GM21515 (cell line): ENCODE measurements around the gene SOX12.
"Not testable (repeated sequence)": the region's sequence is repeated elsewhere in the genome, so short reads cannot be mapped to it uniquely, and the experiment has no call there.

Experiments used
- ATAC-seq: cut with Tn5 transposase; IDR thresholded peaks from one replicate; pipeline ENCODE4 v1.9.1; 2021; ENCODE audit not compliant: unreplicated experiment

Gene SOX12

DNA sequence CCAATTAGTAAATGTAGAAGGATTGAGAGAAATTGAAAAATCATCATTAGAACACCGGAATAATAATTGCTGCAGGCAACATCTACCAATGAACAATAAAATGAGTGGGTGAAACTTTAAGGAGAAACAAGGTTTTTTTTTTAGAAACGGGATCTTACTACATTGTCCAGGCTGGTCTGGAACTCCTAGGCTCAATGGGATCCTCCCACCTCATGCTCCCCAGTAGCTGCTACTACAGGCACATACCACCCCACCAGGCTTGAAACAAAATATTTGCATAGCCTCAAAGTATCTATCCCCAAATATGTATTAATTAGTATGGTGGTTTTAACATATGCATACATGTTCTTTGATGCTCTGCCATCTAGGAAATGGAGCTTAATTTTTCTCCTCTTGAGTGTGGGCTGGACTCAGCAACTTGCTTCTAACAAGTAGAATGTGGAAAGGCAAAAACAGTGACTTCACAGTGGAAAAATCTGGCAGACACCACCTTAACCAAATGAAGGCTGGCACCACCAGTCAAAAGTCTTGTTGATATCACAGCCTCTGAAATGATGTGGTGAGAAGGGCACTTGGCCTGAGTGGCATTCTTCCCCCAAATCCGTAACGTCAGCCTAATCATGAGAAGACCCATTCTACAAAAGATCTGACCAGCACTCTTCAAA is 33.7 kb downstream of the SOX12 start:
- no peak for ATAC-seq

DNA sequence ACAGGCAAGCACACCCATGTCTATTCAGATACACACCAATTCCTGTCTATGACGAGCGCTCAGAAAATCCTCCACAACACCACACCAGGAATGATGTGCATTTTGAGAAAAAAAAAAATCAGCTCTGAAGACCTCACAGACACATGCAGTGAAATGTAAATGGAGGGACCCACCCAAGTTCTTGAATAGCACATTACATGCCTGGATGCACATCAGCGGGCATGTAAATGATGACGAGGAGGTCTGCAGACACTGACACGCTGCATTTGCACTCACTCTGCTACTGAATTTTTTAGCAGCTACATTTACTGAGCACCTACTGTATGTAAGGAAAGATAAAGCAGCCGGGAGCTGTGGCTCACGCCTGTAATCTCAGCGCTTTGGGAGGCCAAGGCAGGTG is 36.2 kb downstream of the SOX12 start:
- ATAC-seq, result no peak

DNA sequence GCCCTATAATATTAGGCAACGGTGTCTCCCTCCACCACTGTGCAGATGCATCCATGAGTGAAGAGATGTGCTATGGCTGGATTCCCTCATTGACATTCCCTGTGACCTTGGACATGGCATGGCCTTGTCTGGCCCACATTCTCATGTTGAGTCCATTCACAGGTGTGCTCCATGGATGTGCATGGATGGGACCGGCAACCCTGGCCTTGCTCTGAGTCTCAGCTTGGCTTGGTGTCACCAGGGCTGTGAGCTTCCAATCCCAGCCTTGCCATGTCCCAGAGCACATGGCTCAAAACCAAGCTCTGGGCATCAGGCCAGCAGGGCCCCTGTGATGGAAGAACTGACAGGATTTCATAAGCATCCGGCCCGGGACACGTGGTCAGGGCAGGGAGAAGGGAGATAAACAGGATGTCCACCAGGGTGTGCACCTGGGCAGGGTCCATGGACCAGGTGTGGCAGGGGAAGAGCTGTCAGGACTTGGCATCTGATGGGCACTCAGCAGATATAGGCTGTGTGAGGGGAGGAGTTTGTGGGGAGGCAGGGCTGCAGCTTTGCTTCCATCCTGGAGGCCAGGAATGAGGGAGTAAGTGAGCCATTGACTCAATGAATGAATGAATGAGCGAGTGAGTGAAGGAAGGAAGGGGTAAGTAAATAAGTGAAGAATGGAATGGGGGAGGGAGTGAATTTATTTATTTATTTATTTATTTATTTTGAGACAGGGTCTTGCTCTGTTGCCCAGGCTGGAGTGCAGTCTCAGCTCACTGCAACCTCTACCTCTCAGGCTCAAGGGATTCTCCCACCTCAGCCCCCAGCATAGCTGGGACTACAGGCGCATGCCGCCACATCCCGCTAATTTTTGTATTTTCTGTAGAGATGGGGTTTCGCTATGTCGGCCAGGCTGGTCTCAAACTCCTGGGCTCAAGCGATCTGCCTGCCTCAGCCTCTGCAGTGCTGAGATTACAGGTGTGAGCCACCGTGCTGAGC is 37.2 kb downstream of the SOX12 start:
- no peak for ATAC-seq

DNA sequence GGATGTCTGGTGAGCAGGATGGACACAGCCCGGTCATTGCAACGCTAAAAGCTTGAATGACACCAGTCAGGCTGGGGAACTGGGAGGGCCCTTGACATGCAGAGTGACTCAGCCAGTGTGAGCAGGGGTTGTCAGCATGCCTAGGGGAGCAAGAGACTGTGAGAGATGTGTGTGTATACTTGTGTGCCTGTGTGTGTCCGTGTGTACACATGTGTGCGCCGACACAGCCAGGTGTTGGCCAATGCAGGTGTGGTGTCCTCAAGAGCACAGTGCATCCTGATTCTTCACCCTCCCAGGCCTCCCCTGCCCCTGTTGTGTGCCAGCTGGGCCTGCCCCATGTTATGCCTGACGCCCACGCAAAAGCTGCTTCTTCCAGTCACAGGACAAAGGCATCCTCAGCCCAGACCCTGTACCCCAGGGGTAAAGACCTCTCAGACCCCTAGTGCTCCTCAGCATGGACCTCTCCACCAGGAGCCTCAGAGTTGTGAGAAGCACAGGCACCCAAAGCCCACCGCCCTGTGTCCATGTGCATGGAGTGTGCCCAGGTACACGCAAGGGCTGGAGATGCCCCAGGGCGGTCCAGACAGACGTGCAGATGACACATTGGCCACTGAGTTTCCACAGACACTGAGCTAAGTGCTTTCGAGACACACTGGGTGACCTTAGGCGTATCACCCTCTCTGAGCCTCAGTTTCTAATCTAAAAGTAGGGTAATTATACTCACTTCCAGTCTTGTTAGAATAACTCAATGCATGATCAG is 38.1 kb downstream of the SOX12 start:
- ATAC-seq, result no peak

DNA sequence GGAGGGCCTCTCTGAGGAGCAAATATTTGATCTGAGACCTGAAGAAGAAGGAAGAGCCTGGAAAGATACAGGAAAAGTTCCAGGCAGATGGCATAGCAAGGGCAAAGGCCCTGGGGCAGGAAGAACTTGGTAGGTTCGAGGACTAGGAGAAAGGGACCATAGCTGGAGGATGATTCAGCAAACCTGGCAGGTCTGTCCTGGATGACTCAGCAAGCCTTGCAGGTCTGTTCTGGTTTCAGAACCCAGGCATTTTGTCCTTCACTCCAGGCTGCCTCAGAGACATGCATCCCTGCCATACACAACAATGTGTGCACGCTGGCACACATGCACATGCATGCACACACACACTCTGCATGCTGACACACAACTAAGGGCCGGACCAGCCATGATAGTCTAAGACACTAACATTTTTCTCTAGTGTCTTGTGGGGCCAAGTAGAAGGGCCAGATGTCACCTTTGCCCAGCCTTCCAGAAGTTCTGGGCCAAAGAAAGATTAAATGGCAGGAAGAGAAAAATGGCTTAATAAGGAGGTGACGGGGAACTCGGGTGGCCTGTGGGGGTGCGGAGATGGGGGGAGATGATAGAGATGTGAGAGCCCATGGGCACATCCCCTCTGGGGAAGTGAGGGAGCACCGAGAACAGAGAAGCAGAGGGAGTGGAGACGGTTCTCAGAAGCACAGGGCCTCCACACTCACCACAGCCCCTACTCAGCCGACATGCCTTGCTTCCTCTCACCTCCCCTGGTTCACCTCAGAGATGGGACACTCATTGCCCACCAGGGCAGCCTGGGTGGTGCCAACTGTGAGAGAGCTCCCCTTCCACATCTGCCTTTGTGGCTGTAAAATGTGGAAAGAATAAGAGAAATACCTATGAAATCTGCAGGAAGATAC is 39.8 kb downstream of the SOX12 start:
- no peak for ATAC-seq

DNA sequence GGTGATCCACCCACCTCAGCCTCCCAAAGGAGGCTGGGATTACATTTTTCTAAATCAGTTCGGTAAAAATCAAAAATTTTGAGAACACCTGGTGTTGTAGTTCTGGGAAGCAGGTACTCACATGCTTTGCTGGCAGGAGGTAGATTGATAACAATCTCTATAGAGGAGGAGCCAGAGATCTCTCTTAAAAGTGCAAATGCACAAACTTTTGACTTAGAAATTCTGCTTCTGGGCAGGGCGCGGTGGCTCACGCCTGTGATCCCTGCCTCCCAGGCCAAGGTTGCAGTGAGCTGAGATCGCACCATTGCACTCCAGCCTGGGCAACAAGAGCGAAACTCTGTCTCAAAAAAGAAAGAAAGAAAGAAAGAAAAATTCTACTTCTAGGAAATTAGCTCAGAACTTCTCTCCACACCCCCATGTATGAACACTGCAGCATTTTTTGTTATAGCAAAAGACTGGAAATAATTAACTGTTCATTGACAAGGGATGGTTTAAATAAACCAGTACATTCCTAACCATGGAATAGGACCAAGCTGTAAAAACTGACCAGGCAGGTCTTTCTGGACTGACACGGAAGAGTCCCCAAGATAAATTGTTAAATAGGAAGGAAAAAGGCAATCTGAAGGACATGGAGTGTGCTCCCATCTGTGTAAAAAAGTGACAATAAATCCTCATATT is 40.8 kb downstream of the SOX12 start:
- no peak for ATAC-seq

DNA sequence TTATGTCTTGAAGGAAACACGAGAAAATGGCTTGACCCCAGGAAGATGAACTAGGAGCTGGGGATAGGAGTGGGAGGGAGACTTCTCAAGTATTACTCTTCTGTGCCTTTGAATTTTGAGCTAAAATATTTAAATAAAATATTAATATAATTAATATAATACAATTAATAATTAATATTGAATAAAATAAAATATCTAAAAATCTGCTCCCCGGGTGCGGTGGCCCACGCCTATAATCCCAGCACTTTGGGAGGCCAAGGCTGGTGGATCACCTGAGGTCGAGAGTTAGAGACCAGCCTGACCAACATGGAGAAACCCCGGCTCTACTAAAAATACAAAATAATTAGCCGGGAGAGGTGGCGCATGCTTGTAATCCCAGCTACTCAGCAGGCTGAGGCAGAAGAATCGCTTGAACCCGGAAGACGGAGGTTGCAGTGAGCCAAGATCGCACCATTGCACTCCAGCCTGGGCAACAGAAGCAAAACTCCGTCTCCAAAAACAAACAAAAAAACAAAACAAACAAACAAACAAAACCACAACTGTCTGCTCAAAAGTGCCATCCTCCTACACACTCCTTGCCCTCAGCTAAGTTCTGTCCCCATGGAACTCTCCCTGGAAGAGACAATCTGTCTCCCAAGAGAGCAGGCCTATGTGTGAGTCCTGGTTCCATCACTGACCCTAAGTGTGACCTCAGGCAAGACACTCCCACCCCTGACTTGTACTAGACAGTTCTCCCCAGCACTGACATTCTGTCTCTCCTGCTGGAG is 41.5 kb downstream of the SOX12 start:
- no peak for ATAC-seq

DNA sequence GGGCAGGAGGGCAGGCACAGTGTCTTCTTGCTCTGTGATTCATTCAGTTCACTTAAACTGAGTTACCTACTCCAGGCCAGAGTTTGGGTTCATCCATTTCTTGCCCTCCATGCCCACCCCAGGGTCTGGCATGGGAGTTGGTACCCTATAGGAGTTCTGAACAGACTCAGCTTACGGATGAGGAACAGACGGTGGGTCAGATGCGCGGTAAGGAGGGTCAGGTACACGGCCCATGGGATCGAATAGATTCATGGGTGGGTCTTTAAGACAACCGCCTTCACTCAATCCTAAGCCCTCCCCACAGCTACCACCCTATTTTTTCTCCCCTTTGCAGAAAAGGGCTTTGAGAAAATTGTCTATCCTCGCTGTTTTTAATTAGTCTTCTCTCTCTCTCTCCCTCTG is 42.1 kb downstream of the SOX12 start:
- ATAC-seq, result no peak

DNA sequence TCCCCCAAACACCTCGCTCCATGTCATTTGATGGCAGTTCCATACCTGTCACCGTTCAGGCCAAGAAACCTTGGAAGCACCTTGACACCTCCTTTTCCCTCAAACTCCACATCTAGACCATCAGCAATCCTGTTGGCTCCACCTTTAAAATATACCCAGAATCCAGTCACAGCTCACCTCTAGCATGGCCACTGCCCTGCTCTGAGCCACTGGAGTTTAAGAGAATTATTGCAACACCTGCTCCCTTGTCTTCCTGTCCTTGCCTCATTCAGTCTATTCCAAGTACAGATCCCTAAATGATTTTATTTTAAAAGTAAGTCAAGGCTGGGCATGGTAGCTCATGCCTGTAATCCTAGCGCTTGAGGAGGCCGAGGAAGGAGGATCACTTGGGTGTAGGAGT is 43.6 kb downstream of the SOX12 start:
- no peak for ATAC-seq

DNA sequence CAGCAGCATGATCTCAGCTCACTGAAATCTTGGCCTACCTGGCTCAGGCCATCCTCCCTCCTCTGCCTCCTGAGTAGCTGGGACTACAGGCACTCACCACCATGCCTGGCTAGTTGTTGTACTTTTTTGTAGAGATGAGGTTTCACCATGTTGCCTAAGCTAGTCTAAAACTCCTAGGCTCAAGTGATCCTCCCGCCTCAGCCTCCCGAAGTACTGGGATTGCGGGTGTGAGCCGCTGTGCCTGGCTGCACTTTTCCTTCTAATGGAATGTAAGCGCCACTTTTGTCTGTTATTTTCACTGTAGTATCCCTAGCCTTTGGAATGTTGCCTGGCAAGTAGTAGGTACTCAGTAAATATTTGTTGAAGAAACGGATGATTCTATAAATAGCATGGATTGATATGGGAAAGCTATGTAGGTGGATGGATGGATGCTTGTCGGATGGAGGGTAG is 44.8 kb downstream of the SOX12 start:
- ATAC-seq, result no peak

DNA sequence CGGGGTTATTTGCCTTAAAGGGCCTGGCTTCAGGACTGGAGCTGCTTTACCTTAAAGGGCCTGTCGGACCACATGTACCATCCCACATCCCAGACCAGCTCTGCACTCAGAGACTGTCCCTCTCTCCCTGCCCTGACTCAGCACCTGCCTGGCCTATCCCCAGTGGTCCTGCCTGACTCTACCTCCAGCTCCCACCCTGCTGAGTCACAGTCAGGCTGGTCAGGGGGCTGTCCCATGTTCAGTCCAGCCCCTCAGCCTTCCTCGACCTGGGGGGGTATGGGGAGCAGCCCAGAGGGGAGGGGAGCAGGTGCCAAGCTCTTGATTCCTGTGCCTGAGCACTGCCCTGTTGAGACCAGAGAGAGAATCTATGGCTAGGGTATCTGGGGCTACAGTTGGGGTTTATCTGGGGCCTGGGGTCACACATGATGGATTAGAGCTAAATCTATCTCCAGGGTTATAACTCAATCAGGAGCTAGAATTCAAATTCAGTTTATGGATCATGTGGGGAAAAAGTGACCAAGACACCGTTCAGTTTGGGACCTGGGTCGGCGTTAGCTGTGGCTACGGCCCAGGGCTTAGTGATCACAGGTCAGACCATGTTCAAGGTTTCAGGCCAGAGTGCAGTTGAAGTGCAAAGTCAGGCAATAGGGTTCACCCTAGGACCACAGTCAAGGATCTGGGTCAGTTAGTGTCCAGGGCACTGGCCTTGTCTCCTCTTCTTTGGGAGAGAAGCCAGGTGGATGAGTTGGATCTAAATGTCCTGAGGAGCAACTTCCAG is 45.8 kb downstream of the SOX12 start:
- ATAC-seq, result no peak

DNA sequence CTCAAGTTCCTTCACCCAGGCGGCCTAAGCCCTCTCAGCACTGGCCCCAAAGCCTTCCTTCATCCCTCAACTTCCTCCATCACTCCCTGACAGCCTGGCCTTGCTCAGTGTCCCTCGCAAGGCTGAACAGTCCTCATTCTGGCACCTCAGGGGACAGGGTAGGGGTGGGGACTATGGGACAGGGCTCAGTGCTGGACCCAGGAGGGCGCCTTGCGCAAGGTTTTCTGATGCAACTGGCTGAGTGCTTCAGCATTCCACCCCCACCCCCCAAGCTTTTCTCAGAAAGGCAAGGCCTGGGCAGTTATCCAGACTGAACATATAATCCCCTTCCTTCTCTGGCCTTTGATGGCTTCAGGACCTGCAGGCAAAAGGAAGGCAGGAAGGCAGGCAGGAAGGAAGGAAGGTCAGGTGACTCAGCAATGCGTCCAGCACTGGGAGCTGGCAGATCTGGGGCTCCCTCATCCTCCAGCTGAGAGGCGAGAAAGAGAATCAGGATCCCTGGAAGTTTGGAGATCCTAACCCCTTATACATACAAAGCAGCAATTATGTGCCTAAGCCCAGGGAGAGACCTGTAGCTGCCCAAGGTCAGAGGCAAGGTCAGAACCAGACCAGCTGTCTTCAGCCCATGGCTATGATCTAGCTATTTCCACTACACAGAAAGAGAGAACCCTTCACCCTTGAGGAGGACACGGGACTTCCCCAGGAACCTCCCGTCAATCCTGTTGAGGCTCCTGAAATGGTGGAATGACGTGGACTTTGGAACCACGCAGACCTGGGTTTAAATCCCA is 46.6 kb downstream of the SOX12 start:
- no peak for ATAC-seq

DNA sequence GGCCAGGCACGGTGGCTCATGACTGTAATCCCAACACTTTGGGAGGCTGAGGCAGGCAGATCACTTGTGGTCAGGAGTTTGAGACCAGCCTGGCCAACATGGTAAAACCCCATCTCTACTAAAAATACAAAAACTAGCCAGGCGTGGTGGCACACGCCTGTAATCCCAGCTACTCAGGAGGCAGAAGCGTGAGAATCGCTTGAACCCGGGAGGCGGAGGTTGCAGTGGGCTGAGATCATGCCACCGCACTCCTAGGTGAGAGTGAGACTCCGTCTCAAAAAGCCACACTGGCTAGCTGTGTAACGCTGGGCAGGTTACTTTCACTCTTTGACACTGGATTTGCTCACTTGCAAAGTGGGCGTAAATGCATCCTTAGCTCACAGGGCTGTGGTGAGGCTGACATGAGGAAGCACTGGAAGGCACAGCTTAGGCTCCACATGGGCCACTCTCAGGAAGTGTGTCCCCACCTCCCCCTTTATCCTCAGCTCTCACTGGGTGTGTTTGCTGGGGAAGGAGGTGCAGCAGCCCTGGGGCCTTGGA is 47.3 kb downstream of the SOX12 start:
- not testable (repeated sequence) for ATAC-seq

DNA sequence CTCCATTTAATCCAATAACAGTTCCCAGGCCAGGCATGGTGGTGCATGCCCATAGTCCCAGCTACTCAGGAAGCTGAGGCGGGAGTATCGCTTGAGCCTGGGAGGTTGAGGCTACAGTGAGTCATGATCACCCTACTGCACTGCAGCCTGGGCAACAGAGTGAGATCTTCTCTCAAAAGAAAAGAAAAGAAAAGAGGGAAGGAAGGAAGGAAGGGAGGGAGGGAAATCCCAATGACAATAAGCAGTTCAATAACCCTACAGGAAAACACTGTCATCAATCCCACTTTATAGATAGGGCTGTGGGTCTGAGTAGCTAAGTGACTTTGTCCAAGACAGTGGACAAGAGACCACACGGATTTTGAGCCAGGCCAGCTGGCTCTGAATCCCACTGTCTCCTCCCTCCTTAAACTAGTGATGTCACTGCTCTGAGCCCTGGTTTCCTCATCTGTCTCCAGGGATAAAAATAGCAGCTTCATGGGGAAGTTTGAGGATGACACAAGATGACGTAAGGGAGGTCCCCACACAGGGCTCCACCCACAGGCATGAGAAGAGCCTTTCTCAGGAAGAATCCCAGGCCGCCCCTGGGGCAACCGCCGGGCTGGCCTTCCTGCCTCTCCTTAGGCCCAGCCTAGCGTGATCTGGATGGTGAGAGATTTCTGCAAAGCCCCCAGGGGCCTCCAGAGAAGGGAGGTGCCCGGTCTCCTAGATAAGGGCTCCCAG is 48.0 kb downstream of the SOX12 start:
- ATAC-seq, result no peak

DNA sequence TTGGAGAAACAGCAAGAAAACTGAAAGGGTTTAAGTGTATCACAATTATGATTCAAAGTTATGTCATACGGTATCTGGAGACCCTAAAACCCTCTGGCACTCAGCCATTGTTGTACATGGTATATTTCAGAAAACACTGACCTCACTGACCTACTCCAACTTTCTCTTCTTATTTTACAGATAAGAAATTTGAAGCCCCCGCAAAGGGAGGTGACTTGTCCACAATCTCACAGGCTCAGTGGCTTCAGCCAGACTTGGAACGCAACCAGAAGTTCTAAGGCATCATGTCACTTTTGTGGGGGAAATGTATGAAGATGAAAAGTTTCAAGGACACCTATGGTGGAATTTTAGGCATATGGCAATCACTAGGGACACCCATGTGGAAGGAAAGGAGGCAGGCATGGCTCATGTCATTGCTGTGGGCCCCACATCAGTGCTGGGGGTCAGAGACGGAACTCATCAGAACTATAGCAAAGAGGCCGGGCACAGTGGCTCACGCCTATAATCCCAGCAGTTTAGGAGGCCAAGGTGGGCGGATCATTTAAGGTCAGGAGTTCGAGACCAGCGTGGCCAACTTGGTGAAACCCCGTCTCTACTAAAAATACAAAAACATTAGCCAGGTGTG is 50.0 kb downstream of the SOX12 start:
- ATAC-seq, result no peak

DNA sequence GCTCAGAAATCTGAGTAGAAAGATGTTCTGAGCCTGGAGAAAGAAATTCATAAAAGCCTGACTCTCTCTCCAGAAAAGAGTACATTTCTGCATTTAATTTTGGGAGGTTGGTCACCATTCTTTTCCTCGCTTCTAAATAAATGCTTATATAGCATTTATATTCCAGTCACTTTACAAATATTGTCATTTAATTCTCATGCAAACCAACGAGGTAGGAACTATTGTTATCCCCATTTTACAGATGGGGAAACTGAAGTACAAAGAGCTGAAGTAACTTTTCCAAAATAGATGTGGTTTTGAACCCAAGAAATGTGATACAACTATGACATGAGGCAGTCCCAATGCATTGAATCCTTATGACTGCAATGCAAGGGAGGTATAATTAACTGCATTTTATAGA is 50.7 kb downstream of the SOX12 start:
- no peak for ATAC-seq
